ENCODE measurements around the gene AGPAT3.

AGPAT3 gene

GRCh38 chr21:44003307-44003966 is 138.4 kb downstream of the AGPAT3 start:
- DNase-seq: no peak

- DNase-seq: no peak
Observed at GRCh38 chr21:44005071-44005470, 140.0 kb downstream of the AGPAT3 start.

GRCh38 chr21:44005593-44005992 is 140.6 kb downstream of the AGPAT3 start:
- DNase-seq: no peak

- no peak for DNase-seq
Observed at GRCh38 chr21:44006017-44006619, 141.1 kb downstream of the AGPAT3 start.

GRCh38 chr21:44006656-44007055 is 141.6 kb downstream of the AGPAT3 start:
- DNase-seq: no peak

- no peak for DNase-seq
Observed at GRCh38 chr21:44010429-44010828, 145.4 kb downstream of the AGPAT3 start.

- DNase-seq: no peak
Observed at GRCh38 chr21:44011123-44011522, 146.1 kb downstream of the AGPAT3 start.

GRCh38 chr21:44011579-44012473 is 146.8 kb downstream of the AGPAT3 start, which contains the start of gene TRAPPC10:
Gene TRAPPC10 (plus strand): TSS chr21:44012309. CDS start chr21:44012494, 185 bp downstream.
- DNase-seq: peak; percentile 32

GRCh38 chr21:44012474-44013379 is 147.7 kb downstream of the AGPAT3 start:
- DNase-seq: peak; percentile 10

- no peak for DNase-seq
Observed at GRCh38 chr21:44013380-44014088, 148.5 kb downstream of the AGPAT3 start.

GRCh38 chr21:44017601-44018000 is 152.6 kb downstream of the AGPAT3 start:
- DNase-seq: no peak

GRCh38 chr21:44018127-44018526 is 153.1 kb downstream of the AGPAT3 start:
- no peak for DNase-seq

- no peak for DNase-seq
Observed at GRCh38 chr21:44018813-44019567, 154.0 kb downstream of the AGPAT3 start.

- no peak for DNase-seq
Observed at GRCh38 chr21:44019568-44019958, 154.5 kb downstream of the AGPAT3 start.

- peak; percentile 48 for DNase-seq
Observed at GRCh38 chr21:44020551-44020950, 155.5 kb downstream of the AGPAT3 start.

- peak; percentile 48 for DNase-seq
Observed at GRCh38 chr21:44021064-44021463, 156.0 kb downstream of the AGPAT3 start.

GRCh38 chr21:44024257-44024656 is 159.2 kb downstream of the AGPAT3 start:
- DNase-seq: no peak

GRCh38 chr21:44024887-44025353 is 159.9 kb downstream of the AGPAT3 start:
- DNase-seq: no peak

- DNase-seq: no peak
Observed at GRCh38 chr21:44027607-44028286, 162.7 kb downstream of the AGPAT3 start.

- no peak for DNase-seq
Observed at GRCh38 chr21:44028287-44028659, 163.2 kb downstream of the AGPAT3 start.

Data from DMS 273 treated with DMSO at 0.1 percent for 48 hours (cell line).